ENCODE data around the gene LANCL3. TPM values are rescaled to one million over a fixed set of nuclear protein-coding genes. Genes with fewer than 3 reads are reported as not detected.
"Not testable (repeated sequence)": the region's sequence is repeated elsewhere in the genome, so short reads cannot be mapped to it uniquely, and the experiment has no call there.

Gene LANCL3
- total RNA-seq, 1 experiment from 2014 or later: 1.5 TPM

DNA sequence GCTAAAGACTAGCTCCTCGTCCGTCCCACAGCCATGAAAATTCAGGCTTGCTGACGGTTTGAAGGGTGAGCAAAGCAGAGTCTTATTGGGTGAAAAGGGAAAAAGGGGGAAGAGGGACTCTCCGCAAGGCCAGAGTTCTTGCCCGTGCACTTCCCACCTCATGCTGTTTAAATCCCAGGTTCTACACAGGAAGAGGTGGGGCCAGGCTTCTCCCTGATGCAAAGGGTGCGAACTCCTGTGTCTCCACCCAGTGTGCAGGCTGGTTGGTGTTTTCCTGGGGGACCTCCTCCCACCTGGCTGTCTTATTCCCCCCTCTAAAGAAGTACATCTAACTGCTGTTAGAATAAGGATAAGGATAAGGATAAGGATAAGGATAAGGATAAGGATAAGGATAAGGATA, 18.0 kb upstream of the LANCL3 start:
- POLR2A ChIA-PET (ENCODE audit: unreplicated experiment): no interaction called here
- Histone ChIP-seq H3K9me3 (ENCODE audit: insufficient read depth, low read depth) (no peaks in the 10 kb centered on the region), H3K4me1 (replicated peaks; ENCODE audit: insufficient read depth) (no peaks in the 10 kb centered on the region), H4K20me1 (ENCODE audit: insufficient read depth) (no peaks in the 10 kb centered on the region), H3K27me3 (ENCODE audit: insufficient read depth, low read depth) (no peaks in the 10 kb centered on the region), H3F3A (ENCODE audit: insufficient read depth, low read depth) (no peaks in the 10 kb centered on the region), H3K79me2 (ENCODE audit: low read depth) (no peaks in the 10 kb centered on the region), H3K36me3 (ENCODE audit: low read depth) (no peaks in the 10 kb centered on the region), H3K27ac (no peak overlapping the region), H3K4me2 (no peak overlapping the region), H3K9me2 (ENCODE audit: insufficient read depth) (no peaks in the 10 kb centered on the region), H2AFZ (no peak overlapping the region), H3K4me3 (no peak overlapping the region)
- no peak for DNase-seq
- CTCF ChIA-PET: no interaction called here
- no peak for TF ChIP-seq EZH2 (IDR thresholded peaks at IDR 0.05; ENCODE audit: low read depth)
- TF ChIP-seq, protein P1, sequence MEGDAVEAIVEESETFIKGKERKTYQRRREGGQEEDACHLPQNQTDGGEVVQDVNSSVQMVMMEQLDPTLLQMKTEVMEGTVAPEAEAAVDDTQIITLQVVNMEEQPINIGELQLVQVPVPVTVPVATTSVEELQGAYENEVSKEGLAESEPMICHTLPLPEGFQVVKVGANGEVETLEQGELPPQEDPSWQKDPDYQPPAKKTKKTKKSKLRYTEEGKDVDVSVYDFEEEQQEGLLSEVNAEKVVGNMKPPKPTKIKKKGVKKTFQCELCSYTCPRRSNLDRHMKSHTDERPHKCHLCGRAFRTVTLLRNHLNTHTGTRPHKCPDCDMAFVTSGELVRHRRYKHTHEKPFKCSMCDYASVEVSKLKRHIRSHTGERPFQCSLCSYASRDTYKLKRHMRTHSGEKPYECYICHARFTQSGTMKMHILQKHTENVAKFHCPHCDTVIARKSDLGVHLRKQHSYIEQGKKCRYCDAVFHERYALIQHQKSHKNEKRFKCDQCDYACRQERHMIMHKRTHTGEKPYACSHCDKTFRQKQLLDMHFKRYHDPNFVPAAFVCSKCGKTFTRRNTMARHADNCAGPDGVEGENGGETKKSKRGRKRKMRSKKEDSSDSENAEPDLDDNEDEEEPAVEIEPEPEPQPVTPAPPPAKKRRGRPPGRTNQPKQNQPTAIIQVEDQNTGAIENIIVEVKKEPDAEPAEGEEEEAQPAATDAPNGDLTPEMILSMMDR (conservative IDR thresholded peaks at IDR 0.05): no peak
- intact Hi-C loops (cut with micrococcal nuclease; ENCODE audit: unreplicated experiment): no loop called here
- BruUV-seq (replicated peaks): no TSS peak

DNA sequence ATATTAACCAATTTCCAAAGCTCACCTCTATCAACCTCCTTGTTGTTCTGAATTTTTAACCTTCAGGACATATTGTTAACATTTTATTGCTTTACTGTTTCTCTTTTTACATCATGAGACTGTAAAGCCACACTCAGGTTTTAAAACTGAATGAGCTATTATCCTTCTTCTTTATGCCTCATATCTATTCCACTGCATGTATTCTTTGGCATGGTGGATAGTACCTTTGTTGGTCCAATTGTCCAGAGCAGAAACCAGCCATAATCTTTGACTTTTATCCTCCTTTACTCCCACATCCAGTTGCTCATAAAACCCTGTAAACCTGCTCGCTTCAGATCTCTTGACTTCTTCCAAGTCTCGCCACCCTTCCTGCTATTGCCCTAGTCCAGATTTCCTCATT, 6.2 kb upstream of the LANCL3 start:
- H3K9me2 ChIP-seq (ENCODE audit: insufficient read depth); H2AFZ ChIP-seq; H3K27me3 ChIP-seq (ENCODE audit: insufficient read depth, low read depth); H3K36me3 ChIP-seq (ENCODE audit: low read depth); H3K4me1 ChIP-seq (replicated peaks; ENCODE audit: insufficient read depth); H3K4me3 ChIP-seq; H4K20me1 ChIP-seq (ENCODE audit: insufficient read depth); H3K27ac ChIP-seq; H3K79me2 ChIP-seq (ENCODE audit: low read depth); BruUV-seq (replicated peaks); DNase-seq; H3K9me3 ChIP-seq (ENCODE audit: insufficient read depth, low read depth); H3F3A ChIP-seq (ENCODE audit: insufficient read depth, low read depth); CTCF ChIA-PET; H3K4me2 ChIP-seq; intact Hi-C loops (cut with micrococcal nuclease; ENCODE audit: unreplicated experiment); POLR2A ChIA-PET (ENCODE audit: unreplicated experiment): not testable (repeated sequence)

DNA sequence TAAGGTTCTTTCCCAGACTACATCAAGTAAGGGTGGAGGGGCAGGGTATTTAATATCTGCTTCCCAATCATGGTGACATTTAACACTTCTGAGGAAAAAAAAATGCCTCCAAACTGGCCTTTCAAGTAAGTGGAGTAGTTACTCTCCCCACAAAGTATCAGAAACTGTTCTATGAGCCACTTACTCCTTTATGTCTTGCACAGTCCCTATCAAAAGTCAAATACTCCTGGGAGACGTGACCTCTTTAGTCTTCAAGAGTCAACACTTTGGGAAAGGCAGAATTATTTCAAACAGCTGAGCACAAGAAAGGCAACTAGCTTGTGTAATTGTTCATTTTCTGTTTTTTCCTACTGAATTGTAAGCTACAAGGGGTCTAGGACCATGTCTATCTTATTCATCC, 1.1 kb upstream of the LANCL3 start:
- H2AFZ ChIP-seq; DNase-seq; CTCF ChIA-PET; H3K4me3 ChIP-seq; H3K79me2 ChIP-seq (ENCODE audit: low read depth); H3K9me3 ChIP-seq (ENCODE audit: insufficient read depth, low read depth); H4K20me1 ChIP-seq (ENCODE audit: insufficient read depth); H3K36me3 ChIP-seq (ENCODE audit: low read depth); BruUV-seq (replicated peaks); H3K4me2 ChIP-seq; H3K9me2 ChIP-seq (ENCODE audit: insufficient read depth); POLR2A ChIA-PET (ENCODE audit: unreplicated experiment); H3K27me3 ChIP-seq (ENCODE audit: insufficient read depth, low read depth); H3K27ac ChIP-seq; H3F3A ChIP-seq (ENCODE audit: insufficient read depth, low read depth): not testable (repeated sequence)
- intact Hi-C loops (cut with micrococcal nuclease; ENCODE audit: unreplicated experiment): loop anchor here (5.0 kb wide), 2 partner anchors 117 to 177 kb away; partner anchors contain the start of gene XK
- H3K4me1 ChIP-seq (replicated peaks; ENCODE audit: insufficient read depth): peaks cover 14% of the 10 kb centered on the region

DNA sequence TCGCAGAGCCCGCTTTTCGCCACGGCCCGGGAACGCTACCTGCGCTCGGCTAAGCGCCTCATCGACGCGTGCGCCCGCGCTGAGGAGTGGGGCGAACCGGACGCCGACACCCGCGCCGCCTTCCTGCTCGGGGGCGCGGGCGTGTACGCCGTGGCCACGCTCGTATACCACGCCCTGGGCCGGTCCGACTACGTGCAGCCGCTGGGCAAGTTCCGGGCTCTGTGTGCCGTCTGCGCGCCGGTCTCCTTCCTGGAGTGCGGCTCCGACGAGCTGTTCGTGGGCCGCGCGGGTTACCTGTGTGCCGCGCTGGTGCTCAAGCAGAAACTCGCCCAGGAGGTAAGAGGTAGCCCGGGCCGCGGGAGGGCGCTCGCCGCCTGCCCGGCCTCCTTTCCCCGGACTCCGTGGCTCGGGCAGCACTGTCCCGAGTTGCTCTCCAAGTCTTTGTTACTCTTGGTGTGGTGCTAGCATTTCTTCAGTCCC, 687 bp downstream of the LANCL3 start:
- POLR2A ChIA-PET (ENCODE audit: unreplicated experiment): interaction anchor here (0.6 kb wide), 1 partner anchor 115 kb away, joined by 13 read pairs; no protein-coding TSS in a partner anchor
- peak in 1 of 2 experiments; percentile 62 for DNase-seq
- not testable (repeated sequence) for BruUV-seq (replicated peaks)

DNA sequence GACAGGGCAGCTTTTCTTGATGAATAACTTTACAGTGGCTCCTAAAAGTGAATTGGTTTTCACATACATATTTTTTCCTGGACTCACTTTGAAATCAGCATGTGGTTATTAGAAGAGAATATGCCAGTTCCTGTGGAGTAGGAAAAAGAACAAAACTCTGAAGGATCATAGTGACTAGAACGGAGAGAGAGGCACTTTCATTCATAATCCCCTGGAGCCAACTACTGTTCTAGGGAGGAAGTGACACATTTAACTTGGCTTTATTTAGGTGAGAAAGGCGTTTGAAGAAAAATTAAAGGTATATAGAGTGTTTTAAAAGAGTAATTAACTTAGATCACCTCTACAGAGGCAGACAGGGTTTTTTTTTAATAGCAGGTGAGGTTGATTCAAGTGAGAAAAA, 1.7 kb downstream of the LANCL3 start:
- POLR2A ChIA-PET (ENCODE audit: unreplicated experiment); BruUV-seq (replicated peaks); H3K27me3 ChIP-seq (ENCODE audit: insufficient read depth, low read depth); H3F3A ChIP-seq (ENCODE audit: insufficient read depth, low read depth); H3K79me2 ChIP-seq (ENCODE audit: low read depth); DNase-seq; H3K9me2 ChIP-seq (ENCODE audit: insufficient read depth); H3K36me3 ChIP-seq (ENCODE audit: low read depth); H3K9me3 ChIP-seq (ENCODE audit: insufficient read depth, low read depth); H2AFZ ChIP-seq; H4K20me1 ChIP-seq (ENCODE audit: insufficient read depth): not testable (repeated sequence)
- Histone ChIP-seq H3K4me3 (peak overlapping the region; percentile 60; the same call in 1 of the 2 replicates), H3K27ac (peak overlapping the region; percentile 26), H3K4me1 (replicated peaks; ENCODE audit: insufficient read depth) (peaks cover 14% of the 10 kb centered on the region), H3K4me2 (peak overlapping the region; percentile 82)
- CTCF ChIA-PET: interaction anchor here (0.6 to 0.7 kb wide), 2 partner anchors 166 to 725 kb away, joined by 7 to 14 read pairs; no protein-coding TSS in a partner anchor
- intact Hi-C loops (cut with micrococcal nuclease; ENCODE audit: unreplicated experiment): loop anchor here (2.0 to 5.0 kb wide), 3 partner anchors 114 to 270 kb away; partner anchors contain the start of gene XK

More for the DNA sequence above, 687 bp downstream of the LANCL3 start:
- peak overlapping the region; percentile 82 for H3K4me2 ChIP-seq
- CTCF ChIA-PET: interaction anchor here (0.6 to 0.7 kb wide), 2 partner anchors 94 to 724 kb away, joined by 3 to 14 read pairs; no protein-coding TSS in a partner anchor
- not testable (repeated sequence) for H4K20me1 ChIP-seq (ENCODE audit: insufficient read depth); H3K9me3 ChIP-seq (ENCODE audit: insufficient read depth, low read depth); H3K27ac ChIP-seq; H3K9me2 ChIP-seq (ENCODE audit: insufficient read depth); H3K79me2 ChIP-seq (ENCODE audit: low read depth); H3F3A ChIP-seq (ENCODE audit: insufficient read depth, low read depth); H3K27me3 ChIP-seq (ENCODE audit: insufficient read depth, low read depth); H3K36me3 ChIP-seq (ENCODE audit: low read depth)
- peaks cover 14% of the 10 kb centered on the region for H3K4me1 ChIP-seq (replicated peaks; ENCODE audit: insufficient read depth)
- H3K4me3 ChIP-seq: peak overlapping the region; percentile 60
- H2AFZ ChIP-seq: peak overlapping the region; percentile 74
- TF ChIP-seq, protein P1 (conservative IDR thresholded peaks at IDR 0.05): peak; percentile 65
- intact Hi-C loops (cut with micrococcal nuclease; ENCODE audit: unreplicated experiment): loop anchor here (2.0 to 5.0 kb wide), 3 partner anchors 115 to 269 kb away; partner anchors contain the start of gene XK
